Activated CD4-positive, alpha-beta T cell treated with anti-CD3 and anti-CD28 coated beads, Interleukin-2, amount 50 U/mL, for 4 hours (primary cell): ENCODE results near the gene ADCY5.

Experiments
- DNase-seq, 2 experiments: peaks; one replicate each; pipeline ENCODE4 v3.0.0-alpha.2; 2020

The ADCY5 gene

DNA sequence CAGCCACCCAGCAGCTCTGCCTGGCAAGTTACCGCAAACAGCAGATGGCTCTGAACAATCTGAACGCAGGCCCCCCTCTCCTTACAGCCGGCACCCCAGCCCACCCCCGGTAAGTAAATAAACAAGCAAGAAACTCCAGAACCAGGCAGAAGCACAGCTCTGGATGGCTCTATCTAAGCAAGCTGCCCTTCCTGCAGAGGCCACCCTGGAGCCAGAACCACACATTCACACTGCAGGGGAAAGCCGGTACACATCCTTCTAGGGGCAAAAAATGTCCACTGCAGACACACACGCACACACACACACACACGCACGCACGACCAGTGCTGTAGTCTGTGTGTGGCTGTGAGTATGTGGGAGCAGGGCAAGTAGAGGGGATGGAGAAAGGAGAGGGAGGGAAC, 63.9 kb downstream of the ADCY5 start:
- DNase-seq = no peak

- DNase-seq = no peak
Measured at GRCh38 chr3:123384256-123384655, 64.6 kb downstream of the ADCY5 start.

- no peak for DNase-seq
Measured at GRCh38 chr3:123383091-123384053, 65.5 kb downstream of the ADCY5 start.

DNA sequence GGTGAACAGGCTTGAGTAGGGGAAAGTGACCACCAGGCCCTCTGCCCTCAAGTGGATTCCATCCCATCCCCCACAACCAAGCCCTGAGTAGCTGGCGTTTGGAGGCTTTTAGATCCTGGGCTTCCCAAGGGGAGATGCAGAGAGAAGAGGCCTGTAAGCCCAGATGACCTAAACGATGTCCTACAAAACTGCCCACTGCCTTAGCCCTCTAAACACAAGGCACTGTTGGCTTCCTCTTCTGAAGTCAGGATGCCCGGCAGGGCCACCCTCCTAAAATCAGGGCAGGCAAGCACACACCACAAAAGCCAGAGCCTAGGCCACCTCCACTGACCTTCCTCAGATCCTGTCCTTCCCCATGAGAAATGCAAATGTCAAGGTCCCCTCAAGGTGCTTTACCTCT, 68.6 kb downstream of the ADCY5 start:
- DNase-seq = no peak

DNA sequence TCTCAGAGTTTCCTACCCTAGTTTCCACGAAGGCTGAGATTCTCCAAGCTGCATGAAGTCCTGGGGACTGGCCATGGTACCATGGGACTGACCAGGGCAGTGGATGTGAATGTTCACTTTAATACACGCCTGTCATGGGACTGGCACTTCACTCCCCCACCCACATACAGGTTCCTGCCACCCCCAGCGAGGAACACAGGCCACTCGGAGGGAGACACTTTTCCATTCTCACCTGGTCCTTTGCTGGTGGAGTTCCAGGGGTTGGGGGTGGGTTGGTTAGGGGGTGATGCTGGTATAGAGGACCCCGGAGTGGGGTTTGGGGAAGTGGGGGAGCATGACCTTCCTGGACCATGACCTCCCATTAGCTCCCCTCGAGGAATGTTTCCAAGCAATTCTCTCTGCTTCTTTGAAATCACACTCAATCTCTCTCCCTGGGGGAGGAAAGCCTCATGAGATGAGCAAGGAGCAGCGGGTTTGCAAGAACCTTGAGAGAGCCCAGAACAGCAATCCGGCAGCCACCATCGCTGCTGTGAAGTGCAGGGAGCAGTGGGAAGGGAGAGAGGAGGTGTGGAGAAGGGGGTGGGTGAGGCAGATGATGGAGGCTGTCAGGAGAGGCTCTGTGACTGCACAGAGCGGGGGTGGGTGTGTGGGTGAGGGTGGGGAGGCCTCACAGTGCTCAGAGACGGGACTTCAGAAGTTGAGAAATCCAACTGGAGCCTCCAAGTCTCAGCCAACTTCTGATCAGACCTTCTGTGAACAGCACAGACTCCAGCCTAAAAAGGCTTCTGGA, 69.7 kb downstream of the ADCY5 start:
- DNase-seq = no peak

DNA sequence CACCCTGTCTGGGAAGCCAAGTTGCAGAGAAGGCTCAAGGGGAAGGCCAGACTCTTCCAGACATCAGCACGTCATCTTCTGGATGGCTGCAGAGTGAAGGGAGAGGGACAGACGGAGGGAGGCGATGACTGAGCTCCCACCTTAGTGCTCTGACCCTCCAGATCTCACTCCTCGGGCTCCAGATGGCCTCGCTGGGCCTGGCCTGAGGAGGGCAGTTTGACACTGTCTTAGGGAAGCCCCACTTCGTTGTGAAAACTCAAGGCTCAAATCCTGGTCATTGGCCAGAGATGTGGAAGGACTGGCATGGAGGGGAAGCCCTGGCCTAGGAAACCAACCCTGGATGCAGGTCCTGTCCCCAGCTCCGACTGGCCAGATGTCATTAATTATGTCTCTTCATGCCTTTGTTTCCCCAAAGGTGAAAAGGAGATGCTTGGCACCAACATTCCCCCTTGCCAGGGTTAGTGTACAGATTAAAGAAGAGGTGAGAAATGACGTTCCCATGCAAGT, 70.4 kb downstream of the ADCY5 start:
- DNase-seq = no peak

GRCh38 chr3:123377243-123377740, 71.6 kb downstream of the ADCY5 start:
- no peak for DNase-seq

- DNase-seq = no peak
Measured at GRCh38 chr3:123376451-123377242, 72.2 kb downstream of the ADCY5 start.

GRCh38 chr3:123375014-123375940, 73.6 kb downstream of the ADCY5 start:
- no peak for DNase-seq

GRCh38 chr3:123374016-123374415, 74.9 kb downstream of the ADCY5 start:
- DNase-seq = no peak

GRCh38 chr3:123373474-123373987, 75.4 kb downstream of the ADCY5 start:
- DNase-seq = no peak

DNA sequence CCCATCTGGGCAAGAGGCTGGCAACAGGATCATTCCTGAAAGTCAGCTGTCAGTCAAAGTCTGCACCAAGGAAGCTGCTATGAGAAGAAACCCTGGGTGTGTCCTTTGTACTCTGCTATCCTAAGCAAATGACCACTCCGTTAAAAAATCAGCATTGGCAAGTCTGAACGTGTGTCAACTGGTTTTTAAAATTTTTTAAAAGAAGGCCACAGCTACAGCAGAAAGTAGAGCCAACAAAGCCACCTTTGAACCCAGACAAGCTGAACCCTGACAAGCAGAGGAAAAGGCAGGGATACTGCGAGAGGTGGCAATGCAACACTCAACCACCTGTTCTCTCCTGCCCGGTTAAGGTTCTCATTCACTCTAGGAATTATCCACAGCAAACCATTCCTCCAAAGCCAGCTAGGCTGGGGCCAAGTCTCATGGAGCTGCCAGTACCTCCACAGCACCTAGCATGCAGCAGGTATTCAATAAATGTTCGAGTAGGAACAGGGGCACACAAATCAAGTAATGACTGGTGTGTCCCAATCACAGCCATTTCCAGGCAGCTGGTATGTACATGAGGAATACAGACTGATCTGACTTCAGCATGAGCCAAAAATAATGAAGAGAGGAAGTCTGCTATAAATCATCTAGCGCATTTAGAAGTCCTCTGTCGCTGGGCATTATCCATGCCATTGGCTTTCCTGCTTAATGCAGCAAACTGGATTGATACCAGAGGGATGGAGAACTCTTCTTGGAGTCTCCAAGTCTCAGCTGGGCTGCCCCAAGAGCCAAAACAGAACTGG, 76.0 kb downstream of the ADCY5 start:
- DNase-seq = no peak

DNA sequence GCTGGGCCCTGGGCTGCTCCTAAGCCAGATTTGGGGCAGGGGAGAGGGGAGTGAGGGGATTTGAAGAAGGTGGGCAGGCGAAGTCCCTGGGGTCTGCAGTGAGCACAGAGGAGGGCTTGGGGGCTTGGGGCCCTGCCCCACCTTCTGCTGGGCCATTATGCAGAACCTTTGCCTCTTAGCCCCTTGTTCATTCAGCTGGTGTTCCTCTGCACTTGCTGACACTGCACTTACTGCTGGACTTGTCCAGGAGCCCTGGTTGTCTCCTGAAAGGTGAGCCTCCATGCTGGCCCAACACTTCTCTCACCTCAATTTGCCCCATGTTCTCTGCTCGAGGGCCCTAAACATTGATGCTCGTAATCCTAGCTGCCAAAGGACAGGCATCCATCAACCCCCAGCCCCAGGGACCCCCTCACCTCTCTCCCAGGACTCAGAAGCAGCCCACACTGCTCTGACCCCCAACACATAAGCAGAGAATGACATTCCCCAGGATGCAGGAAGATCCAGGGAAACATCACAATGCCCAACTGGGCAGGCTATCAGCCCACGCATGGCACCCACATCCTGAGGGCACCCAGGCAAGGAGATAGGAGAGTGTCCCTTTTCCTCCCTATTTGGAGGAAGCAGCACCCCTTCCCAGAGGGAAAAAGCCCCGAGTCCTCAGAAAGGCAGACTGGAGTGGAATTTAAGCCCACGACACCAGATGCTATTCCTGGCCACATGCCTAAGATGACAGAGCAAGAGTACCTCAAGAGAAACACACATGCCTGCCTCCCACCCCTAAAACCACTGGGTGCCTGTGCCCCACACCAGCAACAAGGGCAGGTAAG, 76.8 kb downstream of the ADCY5 start:
- DNase-seq = no peak

- DNase-seq = no peak
Measured at GRCh38 chr3:123371426-123371825, 77.5 kb downstream of the ADCY5 start.

GRCh38 chr3:123370819-123371218, 78.1 kb downstream of the ADCY5 start:
- no peak for DNase-seq

DNA sequence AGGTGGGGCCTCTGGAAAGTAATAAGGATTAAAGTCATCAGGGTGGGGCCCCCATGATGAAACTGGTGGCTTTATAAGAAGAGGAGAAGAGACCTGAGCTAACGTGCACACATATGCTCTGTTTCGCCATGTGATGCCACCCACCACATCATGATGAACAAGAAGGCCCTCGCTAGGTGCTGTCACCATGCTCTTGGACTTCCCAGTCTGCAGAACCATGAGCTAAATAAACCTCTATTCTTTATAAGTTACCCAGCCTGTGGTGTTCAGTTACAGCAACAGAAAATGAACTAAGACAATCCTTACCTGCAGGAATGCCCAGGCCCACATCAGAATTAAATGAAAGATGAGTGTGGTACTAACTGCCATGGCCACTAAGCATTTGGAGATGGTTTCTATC, 79.8 kb downstream of the ADCY5 start:
- no peak for DNase-seq

DNA sequence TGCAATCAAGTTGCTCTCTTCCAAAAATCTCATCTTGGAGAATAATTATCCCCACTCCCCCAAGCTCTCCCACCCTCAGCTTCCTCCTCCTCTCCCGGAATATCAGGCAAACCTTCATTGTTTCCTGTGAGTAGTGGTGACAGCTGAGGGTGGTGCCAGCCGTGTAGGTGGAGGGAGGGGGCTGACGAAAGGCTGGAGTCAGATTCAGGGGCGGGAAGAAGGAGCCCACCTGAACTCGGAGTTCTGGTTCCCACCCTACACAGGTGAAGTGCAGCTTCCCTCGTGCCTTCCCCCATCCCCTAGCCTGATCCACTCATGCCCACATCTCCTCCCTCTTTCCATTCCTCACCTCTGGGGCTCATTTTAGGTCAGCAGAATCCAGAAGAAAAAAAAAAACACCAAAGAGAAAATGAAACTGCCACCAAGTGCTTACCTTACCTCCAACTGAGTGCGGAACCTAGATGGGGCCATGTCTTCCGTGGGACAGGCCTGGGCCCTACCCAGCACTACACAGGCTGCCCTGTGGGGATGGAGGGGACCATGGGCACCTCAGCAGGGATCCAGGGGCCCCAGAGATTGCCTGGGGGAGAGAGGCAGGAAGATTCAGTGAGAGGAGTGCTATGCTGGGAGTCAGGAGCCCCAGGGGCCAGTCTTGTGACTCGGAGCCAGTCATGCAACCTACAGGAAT, 81.3 kb downstream of the ADCY5 start:
- DNase-seq = no peak

- DNase-seq = no peak
Measured at GRCh38 chr3:123365450-123366143, 83.3 kb downstream of the ADCY5 start.
